Measurements from ENCODE around the gene CHST6.
A peak's percentile ranks its signal among the peaks of the same experiment; 100 is the strongest.
"Not testable (repeated sequence)": the region's sequence is repeated elsewhere in the genome, so short reads cannot be mapped to it uniquely, and the experiment has no call there.

Gene CHST6

DNA sequence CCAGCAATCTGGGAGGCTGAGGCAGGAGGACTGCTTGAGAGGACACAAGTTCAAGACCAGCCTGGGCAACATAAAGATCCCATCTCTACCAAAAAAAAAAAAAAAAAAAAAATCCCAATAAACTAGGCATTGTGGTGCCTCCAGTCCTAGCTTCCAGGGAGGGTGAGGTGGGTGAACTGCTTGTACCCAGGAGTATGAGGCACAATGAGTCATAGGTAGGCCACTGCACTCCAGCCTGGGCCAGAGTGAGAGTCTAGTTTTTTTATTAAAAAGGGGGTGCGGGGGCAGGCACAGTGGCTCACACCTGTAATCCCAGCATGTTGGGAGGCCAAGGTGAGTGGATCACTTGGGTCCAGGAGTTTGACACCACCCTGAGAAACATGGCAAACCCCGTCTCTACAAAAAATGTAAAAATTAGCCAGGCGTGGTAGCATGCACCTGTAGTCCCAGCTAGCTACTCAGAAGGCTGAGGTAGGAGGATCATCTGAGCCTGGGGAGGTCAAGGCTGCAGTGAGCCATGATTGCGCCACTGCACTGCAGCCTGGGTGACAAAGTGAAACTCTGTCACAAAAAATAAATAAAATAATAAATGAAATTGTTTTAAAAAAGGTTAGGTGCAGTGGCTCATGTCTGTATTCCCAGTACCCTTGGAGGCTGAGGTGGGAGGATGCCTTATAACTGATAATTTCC lies 7.8 kb upstream of the CHST6 start:
- no peak for DNase-seq (ENCODE audit: low spot score)

DNA sequence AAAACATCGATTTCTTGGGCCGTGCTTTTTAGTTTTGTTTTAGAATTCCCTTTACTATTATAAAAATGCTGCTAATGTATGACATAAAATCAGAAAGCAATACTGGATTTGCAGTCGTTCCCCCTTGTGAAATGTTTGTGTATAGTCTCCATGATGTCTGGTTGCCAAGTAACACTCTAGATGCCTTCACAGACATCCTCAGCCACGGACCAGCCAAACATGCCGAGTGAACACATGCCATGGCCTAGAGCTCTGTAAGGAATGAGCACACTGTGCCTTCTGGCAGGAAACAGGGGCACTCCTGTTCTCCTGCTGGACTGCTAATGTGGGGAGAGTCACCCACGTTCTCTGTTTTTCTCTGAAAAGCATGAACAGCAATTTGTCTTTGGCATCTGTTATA lies 6.6 kb upstream of the CHST6 start:
- DNase-seq (ENCODE audit: low spot score): not testable (repeated sequence)

DNA sequence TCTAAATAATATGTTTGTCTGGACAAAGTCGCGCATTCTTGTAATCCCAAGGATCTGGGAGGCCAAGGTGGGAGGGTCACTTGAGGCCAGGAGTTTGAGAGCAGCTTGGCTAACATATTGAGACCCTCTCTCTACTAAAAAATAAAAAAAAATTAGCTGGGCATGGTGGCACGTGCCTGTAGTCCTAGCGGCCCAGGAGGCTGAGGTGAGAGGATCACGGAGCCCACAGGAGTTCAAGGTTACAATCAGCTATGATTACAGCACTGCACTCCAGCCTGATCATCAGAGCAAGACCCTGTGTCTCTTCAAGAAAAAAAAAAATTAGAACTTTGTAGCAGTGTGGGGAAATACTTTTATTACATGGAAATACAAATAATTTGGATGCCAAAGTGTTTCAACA lies 6.1 kb upstream of the CHST6 start:
- DNase-seq (ENCODE audit: low spot score): no peak

DNA sequence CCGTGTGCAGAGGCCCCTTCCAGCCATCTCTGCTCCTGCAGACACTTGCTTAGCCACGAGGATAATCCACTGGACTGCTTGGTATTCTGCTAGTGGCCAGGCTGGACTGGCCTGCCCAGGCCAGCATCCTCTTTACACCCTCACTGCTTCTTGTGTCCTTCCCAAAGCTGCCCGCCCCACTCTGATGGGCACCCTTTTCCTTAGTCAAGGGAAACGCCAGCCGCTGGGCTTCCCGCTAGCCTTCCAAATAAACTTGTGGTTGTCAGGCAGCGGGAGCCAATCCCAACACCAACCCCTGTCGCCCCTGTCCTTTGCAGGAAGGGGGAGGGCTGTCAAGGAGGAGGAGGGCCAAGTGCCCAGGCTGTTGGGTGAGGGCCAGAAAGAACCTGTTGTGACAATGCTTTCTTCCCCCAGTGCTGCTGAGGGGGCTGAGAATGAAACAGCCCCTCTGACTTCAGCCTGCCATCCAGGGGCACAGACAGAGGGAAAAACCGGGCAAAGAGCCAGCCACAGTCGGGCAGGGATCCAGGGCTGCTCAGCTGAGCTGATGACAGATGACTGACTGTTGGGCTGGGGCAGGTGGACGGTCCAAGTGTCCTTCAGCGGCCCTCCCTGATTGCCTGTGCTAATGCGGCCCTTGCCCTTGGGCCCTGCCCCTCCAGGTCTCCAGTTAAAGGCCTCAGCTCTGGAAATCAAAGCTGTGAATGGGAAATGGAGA lies 3.5 kb upstream of the CHST6 start:
- DNase-seq (ENCODE audit: low spot score): peak; percentile 34

DNA sequence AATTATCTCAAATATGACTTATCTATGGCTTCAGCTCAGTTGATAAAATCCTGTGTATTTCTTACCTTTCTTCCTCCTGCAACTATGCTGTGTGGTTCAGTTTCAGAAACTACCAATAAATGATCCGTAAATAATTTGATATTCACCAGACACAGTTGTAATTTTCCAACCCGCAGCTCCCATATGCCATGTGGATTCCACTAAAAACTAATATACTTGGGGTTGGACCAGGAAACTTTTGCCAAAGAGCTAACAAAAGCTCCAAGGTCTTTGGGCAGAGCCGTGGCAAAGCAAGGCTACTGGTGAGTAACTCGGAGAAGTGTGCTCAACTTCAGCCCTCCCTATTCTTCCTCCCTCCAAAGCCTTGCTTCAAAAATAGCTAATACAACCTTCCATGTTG lies 2.3 kb upstream of the CHST6 start:
- no peak for DNase-seq (ENCODE audit: low spot score)

DNA sequence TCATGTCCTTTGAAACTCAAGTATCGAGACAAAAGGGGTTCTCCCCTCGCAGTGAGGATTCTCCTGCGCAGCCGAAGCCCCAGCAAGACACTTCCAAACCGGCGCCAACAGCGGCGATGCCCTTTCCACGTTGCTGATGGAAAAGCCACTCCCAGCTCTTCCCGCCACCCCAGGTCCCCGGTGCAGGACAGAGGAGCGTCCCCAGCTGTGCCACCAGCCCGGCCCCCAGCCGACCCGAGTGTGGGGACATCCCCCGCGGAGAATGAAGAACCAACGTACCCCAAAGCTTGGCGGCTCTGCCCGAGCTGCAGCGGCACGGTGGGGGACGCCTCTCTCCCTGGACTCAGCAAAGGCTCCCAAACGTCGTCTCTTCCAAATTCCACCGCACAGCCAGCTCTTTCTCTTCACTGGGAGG lies 573 bp downstream of the CHST6 start:
- DNase-seq (ENCODE audit: low spot score): no peak

DNA sequence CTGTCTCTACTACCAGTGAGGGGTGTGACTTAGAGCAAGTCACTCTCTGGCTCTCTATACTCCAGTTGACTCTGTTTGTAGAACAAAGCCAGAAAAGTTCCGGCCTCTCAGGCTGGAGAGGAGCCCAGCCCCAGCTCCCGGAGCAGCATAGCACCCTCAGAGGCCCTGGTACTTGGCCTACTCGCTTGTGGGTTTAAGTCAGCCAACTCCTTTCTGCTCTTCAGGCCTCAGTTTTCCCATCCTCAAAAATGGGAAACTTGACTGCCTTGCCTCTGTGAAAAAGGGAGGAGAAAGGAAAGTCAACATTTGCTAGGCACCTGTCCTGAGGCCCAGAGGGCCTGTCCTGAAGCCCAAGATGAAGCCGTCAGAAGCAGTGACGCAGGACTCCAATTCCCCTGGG lies 1.1 kb downstream of the CHST6 start:
- DNase-seq (ENCODE audit: low spot score): no peak

DNA sequence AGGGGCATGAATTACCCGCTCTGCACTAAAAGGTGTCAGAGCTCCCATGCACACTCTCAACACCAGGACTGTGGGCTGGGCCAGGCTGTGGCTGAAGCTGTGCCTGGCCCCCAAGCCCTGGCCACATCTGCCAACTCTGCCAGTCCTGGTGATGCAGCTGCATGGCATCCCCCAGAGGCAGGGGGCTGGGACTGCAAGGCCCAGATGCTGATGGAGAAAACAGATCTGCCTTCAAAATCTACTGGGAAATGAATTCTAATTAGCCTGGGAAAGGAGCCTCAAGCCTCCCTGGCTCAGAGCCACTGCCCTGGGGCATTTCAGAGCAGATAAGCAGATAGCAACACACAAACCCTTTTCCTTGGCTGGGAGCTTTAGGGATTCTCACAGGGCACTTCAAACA lies 3.4 kb downstream of the CHST6 start:
- no peak for DNase-seq (ENCODE audit: low spot score)

DNA sequence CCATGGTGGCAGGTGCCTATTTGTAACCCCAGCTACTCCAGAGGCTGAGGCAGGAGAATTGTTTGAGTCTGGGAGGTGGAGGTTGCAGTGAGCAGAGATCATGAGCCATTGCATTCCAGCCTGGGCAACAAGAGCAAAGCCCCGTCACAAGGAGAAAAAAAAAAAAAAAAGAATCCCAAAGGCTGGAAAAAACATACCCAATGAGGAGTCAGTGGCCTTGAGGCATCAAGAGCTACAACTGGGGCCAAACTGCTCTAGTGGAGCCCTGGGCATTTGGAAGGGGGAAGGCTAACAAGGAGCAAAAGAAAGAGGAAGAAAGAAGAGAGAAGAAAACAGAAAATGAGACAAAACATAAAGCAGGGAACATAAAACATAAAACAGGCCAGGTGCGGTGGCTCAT lies 6.9 kb downstream of the CHST6 start:
- no peak for DNase-seq (ENCODE audit: low spot score)

DNA sequence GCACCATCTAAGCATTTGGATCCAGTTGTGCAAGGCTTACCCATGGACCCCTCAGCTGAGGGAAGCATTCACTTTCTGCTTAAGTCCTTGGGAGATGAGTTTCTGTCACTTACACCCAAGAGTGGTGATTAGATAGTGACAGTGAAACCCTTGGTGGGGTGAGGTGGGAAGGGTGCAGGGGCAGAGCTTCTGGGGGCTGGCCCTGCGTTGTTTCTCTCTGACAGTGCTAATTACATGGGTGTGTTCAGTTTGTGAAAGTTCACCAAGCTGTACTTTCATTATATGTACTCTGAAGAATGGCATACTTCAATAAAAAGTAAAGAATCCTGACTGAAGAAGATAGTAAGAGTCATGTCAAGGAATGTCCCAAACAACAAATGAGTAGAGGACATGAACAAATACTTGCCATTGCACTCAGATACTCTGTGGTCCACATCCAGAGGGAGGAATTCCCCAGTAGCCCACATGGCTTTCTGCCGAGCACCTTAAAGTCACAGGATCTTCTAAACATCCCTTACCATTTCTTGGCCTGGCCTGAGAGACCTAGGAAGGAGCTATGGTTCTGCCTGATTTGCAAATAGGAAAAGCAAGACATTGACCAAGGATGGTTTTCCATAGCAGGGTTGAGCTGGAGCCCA lies 8.4 kb downstream of the CHST6 start:
- no peak for DNase-seq (ENCODE audit: low spot score)

DNA sequence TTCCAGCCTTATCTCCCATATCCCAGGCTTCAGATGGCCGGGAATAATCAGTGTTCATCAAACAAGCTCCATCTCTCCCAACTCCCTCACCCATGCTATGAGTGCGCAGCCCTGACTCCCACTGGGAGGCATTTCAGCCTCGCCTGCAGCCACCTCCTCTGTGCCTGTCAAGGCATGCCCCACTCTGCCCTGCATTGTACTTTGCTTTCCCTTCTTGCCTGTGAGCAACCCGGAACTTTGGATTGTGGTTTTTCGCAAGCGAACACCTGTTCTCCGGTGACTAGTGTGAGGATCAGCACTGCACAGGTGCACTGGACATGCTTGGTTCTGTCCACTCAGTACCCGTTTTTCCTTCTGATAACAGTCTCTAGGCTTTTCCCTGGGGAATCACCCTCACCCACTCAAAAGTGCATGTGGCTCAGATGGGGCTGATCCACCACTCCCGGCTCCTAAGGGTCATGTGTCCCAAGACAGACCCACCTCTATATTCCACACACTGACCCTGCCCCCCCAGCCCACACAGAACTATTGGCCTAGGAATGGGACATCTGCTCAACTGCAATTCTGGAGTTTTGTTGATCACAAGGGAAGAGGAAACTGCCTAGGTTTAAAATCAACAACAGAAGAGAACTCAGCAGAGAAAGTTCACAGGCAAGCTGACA lies 9.1 kb downstream of the CHST6 start:
- no peak for DNase-seq (ENCODE audit: low spot score)

DNA sequence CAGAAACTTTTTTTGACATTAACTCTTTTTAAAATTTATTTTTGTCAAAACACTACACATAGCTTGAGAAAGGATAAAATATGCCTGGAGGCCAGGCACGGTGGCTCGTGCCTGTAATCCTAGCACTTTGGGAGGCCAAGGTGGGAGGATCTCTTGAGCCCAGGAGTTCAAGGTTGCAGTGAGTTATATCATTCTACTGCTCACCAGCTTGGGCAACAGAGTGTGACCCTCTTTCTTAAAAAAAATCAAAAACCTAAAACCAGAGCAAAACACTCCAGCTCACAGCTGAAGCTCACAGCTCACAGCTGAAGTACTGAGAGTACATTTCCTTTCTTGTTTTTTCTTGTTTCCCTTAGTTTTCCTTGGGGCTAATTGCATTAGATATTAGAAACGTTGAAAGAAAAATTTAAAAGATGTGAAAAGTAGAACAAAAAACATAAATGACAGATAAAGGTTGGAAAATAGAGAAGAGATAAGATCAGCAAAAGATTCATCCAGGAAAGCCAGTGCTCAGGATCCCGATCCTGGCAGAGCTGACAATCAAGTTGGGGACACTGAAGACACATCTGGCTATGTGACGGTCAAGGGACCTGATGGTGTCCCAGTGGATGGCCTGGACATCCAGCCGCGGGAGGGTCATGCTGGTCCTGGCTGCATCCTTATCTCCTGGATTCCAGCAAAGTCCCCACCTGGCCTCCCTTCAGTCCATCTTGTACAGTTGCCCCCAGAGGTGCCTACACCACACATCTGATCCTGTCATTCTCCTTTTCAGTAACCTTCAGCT lies 9.8 kb downstream of the CHST6 start:
- DNase-seq (ENCODE audit: low spot score): no peak

DNA sequence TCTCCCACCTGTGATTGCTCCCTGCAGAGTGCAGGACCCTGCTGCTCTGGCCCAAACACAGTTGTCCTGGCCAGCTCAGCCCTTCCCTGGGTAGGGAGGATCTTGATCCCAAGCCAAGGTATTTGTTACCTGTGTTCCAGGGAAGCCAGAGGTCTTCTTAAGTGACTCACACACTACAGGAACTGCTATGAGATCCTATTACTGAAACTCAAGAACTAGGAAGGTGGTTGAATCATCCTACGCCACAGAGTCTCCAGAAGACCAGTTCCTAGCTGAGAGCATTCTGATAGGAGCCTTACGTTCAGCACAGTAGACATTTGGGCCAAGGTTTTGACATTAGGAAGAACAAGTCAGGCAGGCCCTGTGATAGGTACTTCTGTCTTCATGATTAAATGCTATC lies 12.0 kb downstream of the CHST6 start:
- DNase-seq (ENCODE audit: low spot score): no peak

DNA sequence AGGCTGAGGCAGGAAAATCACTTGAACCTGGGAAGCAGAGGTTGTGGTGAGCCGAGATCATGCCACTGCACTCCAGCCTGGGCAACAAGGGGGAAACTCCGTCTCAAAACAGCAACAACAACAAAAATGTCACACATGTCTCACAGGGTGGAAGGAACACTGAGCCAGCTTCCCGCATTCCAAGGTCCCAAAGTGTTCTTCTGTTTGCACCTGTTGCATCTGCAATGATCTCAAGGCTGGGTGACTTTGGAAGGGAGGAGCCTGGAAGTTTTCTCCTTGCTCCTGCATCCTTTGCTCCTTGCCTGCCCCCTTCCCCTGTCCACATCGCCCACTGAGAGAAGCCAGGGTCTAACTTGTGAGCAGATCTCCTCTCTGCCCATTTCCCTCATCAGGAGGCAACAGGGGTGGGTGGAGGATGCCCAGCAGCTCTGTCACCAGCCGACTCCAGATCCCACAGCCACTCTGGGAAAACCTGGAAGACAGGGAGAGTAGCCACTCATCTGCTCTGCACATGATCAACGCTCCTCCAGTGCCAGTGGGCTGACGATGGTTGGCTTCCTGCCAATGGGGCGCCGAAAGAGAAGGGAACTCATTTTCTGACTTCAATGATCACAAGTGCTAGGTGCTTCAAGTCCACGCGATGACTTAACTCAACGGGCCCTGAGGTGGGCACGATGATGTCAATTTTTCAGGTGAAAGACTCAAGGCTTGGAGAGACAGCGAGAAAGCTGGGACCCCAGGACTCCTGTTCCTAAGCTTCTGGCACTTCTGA lies 12.6 kb downstream of the CHST6 start:
- DNase-seq (ENCODE audit: low spot score): no peak

DNA sequence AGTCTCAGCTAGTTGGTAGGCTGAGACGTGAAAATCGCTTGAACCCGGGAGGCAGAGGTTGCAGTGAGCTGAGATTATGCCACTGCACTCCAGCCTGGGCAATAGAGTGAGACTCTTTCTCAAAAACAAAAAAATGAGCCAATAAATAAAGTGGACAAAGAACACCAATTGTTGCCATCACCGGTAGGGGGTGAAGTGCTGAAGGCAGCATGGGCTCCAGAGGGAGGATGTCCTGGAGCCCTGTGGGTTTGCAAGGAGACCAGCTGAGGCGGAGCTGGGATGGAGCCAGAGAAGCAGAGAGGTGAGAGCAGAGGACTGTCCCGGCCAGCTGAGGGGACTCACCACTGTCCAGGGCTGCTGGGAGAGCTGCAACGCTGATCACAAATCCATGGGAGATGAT lies 13.8 kb downstream of the CHST6 start:
- DNase-seq (ENCODE audit: low spot score): no peak

DNA sequence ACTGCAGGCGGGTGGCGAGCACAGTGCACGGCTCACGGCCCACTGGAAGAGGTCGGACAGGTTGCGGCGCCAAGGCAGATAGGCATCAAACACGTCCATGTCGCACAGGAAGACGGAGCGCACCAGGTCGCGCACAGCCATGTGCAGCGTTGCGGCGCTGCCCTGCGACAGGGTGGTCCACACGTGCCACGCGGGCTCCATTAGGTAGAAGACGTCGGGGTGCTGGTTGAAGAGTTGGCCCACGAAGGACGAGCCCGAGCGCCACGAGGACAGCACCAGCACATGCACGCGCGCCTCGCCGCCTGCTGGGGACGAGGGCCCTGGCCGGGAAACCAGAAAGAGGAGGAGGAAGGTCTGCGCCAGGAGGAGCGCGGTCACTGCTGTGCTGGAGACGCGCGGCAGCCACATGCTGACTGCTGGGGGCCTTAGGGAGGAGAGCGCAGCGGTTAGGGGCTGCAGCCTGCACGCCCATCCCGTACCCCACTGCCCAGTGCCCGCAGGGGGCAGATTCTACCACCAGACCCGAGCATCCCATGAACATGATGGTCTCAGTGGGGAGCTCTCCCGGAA lies 15.7 kb downstream of the CHST6 start:
- no peak for DNase-seq (ENCODE audit: low spot score)

DNA sequence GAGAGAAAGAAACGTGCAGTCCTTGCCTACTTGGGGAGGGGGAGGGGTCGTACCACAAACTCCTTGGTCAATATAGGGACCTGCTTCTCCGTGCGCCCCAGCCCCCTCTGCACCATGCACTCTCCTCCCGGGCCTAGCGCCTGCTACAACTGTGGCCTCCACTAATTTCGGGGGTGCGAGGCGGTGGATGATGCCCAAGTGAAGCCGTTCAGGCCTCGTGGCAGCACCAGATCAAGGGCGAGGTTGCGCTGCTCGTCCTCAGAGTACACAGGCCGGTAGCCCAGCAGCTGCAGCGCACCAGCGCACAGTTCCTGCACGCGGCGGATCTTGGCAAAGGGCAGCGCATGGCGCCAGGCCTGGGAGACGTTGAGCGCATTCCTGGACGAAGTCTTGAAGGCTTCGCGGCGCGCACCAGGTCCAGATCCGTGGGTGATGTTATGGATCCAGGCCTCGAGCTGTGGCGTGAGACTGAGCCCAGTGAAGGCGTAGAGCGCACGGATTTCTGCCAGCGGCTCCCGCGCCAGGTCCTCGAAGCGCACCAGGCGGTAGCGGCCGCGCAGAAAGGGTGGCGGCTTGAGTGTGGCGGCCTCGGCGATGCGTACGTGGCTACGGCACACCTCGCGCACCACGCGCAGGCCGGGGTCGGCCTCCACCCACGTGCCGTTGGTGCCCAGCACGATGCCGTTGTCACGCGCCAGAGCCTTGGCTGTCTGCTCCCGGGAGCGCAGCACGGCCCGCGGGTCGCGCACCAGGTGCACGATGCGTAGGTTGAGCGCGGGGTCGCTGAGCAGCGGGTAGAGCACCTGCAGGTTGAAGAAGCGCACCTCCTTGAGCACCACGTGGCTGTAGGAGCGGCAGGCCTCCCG lies 16.5 kb downstream of the CHST6 start:
- no peak for DNase-seq (ENCODE audit: low spot score)

DNA sequence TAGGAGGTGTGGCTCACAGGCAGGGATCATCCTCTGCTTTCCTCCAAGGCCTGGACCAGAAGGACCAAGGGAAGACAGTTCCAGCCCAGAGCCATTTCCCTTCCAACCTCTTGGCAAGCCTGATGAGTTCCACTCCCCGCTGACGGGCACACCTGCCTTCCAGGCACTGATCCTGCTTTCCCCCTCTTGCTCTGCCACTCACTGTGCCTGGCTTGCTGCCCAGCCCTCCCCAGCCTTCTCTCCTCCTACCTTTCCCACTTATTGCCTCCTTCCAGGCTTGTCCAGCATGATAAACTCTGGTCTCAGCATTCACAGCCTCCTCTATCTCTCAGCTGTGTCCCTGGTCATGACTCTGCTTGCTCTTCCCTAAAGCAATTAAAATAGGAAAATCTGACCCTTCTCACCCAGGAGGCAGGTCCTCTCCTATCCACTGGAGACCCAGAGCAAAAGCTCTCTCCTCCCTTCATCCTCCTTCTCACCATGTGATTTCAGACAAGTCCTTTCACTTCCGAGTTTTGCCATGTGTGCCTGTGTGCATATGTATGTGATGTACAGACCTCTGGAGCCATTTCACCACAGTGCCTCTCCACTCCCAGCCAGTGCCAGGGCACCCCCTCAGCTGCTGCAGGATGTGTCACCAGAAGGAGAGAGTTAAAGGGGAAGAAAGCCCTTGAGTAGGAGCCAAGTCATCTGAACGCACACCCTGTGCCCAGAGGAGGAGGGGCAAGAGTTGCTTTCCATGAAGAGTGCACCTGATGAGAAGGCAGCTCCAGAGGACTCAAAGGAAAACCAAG lies 17.4 kb downstream of the CHST6 start:
- no peak for DNase-seq (ENCODE audit: low spot score)

DNA sequence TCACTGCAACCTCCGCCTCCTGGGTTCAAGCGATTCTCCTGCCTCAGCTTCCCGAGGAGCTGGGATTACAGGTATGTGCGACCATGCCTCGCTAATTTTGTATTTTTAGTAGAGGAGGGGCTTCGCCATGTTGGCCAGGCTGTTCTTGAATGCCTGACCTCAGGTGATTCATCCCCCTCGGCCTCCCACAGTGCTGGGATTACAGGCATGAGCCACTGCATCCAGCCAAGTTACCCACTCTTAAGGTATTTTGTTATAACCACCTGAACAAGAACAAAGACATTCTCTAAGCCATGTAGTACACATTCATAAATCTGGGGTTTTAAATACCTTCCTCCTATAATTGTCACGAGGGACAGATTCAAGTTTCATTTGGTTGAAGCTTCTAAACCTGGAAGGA lies 18.4 kb downstream of the CHST6 start:
- no peak for DNase-seq (ENCODE audit: low spot score)
